Germinal center (tissue), 1 donor: ENCODE measurements around the gene DRICH1.
"Not testable (repeated sequence)": the region's sequence is repeated elsewhere in the genome, so short reads cannot be mapped to it uniquely, and the experiment has no call there.

Source experiments
- DNase-seq: peaks from one replicate; pipeline ENCODE4 v3.0.0; 2012; ENCODE audit warnings: mixed read lengths, low spot score

Gene DRICH1, protein sequence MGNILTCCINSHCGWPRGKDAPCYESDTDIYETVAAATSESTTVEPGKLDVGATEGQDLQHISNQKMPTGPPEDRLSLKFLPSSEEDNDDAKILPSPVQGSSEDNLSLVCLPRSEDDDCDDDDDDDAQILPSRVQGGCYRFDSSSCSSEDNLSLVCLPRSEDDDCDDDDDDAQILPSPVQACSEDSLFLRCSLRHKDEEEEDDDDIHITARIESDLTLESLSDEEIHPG

DNA sequence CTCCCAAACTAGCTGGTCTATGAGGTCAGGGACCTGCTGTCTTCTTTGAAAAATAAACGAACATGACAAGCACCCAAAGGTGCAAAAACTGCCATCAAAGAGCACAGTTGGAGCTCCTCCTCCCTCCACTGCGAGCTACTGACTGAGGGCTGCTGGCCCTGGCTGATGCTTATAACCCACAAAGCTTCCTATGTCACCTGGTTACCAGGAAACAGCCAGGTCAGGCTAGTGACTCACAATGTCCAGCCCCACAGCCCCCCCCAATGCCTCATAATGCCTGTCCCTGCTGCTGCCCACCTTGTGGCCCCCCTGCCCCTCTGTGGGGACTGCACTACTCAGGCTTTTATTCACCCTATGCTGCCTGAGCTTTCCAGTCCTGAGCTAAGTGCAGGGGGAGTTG lies at the start of gene DRICH1:
Gene DRICH1 (minus strand): TSS at position 144 of the 400 bp plus-strand sequence. CDS start 298 bp downstream, outside the sequence.
- DNase-seq: no peak

DNA sequence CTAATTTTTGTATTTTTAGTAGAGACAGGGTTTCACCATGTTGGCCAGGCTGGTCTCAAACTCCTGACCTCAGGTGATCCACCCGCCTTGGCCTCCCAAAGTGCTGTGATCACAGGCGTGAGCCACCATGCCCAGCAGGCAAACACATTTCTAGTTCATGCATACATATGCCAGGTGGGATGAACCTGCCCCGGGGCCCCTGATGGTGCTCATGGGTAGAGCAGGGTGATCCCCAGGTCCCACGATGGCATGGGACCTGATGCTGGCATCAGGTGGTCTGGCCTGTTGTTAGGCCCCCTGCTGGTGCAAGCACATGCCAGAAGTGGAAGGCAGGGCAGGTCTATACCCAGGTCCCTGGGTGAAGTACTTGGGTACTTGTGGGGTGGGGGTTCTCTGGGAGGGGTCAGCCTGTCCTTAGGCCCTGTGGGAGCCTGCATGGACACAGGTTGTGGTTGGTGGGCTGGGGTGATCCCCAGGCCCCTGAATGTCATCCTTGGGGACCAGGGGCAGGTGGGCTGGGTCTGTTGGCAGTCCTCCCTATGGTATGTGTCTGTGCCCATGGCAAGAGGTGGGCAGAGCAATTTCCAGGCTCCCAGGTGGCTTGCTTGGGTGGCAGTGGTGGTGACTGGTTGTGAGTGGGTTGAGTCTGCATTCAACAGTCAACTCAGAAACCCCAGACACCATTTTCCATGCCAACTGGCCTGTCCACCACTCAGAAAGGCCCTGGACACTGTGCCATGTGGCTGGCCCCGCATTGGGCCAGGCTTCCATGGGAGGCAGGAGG lies 49.1 kb upstream of the DRICH1 start:
- no peak for DNase-seq

DNA sequence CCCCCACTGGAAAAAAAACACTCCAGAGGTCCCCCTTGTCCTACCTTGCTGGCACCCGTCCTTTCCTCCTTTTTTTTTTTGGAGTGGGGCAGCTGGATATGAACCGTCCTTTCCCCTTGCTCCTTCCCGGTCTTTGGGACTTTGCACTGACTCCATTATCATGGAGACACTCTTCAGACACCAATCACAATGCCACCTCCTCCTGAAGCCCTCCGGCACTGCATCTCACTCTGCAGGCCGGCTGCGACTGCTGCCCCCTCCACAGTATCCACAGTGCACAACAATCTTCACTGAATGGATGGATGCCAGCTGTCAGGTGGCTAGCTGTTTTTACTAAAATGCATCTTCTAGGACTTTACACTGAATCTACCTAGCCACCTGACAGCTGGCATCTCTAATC lies 46.0 kb upstream of the DRICH1 start:
- no peak for DNase-seq

DNA sequence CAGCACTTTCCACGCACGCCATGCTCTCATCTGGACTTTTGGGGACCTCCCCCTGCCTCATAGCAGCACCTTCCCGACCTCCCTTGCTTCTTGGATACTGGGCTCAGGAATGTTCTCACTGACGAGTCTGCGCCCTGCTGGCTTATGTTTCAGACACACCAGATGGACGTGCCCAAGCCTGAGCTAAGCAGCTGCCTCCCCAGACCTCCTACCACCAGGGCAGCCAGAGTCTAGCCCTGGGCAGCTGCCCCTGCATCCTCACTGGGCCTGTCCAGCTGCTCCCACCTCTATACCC lies 45.5 kb upstream of the DRICH1 start:
- DNase-seq: no peak

DNA sequence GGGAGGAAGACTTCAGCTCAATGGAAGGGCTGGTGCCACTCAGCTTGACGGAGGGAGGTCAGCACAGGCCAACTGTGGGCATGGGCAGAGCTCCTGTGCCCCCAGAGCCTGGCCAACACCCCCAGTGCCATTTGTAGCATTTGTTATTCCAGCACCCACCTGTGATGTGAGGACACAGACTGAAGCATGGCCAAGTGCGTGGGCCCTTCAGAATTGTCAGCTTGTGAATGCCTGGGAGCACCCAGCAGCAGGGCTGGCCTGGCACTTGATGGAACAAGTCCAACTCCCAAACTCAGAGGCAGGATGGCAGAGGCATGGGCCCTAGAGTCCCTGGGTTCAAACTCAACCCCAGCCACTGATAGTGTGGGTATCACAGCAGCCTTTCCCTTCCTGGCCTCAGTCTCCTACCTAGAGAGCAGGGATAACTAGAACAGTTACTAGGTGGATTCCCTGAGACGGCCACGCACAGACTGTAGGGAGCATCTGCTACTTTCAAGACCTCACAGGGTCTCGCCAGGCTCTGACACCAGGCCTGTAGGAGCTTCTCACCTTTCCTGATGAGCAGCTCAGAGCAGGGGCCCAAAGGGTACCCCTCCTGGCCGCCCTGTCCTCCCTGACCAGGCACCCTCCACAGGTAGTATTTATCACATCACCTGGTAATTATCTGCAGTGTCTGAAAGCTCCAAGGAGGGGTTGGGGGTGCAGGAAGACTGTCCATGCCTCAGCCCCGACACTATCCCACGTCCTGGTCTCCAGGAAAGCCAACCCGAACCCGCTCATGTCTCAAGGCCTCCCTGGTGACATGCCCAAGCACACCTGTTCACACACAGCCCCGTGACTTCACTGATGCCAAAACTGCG lies 45.0 kb upstream of the DRICH1 start:
- DNase-seq: not testable (repeated sequence)

DNA sequence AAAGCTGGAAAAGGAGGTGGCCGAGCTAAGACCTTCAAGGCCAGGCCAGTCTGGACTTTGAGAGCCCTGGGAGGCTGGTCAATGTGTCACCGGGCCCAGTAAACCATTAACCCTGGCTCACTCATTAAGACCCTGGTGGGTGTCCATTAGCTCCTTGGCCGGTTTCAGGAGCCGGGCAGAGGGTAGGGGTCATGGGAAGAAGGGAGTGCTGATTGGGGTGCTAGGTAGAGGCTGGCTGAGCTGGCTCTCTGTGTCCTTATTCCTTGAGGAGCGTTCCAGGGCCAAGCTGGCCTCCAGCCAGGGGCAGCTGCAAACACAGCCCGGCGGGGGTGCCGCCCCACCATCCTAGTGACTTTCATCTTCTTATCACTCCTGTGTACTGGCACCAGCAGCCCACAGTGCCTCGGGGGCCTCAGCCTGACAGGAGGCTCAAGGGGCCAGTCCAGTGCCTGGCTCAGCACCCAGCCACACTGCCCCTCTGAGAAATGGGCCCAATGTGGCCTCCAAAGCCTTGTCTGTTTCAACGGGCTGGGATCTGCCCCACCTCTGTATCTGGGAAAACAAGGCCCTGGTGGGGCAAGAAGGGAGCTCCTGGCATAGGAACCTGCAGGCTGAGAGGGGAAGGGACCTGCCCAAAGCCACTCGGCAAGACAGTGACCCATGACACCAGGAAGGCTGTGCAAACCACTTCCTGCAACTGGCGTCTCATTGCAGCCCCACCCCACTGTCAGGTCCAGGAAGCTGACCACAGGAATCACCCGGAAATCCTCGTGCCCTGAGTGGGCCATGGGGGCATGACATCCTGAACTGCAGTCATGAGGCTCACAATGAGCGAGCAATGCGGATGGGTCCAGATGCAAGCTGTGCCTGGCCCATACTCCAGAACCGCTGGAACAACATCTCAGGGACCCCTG lies 43.6 kb upstream of the DRICH1 start:
- no peak for DNase-seq

DNA sequence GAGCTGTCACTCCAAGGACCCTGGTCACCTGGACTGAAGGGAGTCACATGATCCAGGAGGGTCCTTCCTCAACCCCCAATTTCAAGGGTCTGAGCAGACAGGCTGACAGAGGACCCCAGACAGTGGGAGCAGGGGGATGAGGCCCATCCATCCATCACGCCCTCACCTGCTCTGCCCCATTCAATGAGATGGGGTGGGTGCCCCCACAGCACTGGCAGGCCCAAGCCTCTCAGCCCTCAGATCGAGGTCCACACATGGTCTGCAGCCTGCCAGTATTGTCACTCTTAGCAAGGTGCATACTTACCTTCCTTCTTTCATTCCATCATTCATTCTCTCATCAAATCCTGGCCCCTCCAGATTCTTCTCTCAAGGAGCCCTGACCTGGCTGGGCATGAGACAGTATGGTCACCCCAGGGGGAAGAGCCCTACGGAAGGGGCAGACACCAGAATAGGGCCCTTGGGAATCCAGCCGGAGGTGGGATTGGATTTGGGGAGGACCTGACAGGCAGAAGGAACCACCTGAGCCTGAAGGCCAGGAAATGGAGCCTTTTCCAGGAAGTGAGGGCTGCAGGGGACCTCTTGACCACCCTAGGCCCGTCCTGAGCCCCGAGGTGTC lies 42.9 kb upstream of the DRICH1 start:
- DNase-seq: not testable (repeated sequence)

DNA sequence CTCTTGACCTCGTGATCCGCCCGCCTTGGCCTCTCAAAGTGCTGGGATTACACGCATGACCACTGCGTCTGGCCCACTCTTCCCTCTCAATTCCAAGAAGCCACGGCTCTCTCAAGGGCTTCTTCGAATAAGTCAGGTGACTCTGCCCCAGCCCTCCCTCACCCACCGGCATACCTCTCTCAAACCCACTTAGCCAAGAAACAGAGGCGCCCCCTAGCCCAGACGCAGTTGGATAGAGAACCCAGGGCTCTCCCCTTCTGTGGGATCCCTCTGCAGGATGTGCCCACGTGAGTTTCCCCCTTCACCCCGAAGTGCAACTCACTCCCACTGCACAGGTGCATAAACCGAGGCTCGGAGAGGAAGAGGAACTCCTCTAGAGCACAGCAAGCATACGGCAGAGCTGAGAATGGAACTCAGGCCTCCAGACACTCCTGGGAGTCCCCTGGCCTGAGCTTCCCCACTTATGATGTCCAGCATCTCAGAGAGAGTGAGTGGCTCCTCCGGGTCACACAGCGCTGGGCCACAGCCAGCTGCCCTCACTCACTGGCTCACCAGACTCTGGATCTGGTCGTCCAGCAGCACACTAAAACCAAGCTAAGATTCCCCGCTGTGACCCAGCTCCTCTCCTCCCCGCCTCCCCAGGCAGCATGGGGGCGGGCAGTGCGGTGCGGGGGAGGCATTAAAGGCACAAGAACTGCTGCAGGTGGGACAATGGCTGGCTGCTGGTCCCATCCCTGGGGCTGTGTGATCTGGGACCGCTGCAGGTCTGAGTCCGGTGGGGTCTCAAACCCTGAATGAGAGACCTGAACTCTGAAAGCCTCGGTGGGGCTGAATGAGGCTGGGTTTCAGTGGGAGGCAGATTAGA lies 41.9 kb upstream of the DRICH1 start:
- no peak for DNase-seq

DNA sequence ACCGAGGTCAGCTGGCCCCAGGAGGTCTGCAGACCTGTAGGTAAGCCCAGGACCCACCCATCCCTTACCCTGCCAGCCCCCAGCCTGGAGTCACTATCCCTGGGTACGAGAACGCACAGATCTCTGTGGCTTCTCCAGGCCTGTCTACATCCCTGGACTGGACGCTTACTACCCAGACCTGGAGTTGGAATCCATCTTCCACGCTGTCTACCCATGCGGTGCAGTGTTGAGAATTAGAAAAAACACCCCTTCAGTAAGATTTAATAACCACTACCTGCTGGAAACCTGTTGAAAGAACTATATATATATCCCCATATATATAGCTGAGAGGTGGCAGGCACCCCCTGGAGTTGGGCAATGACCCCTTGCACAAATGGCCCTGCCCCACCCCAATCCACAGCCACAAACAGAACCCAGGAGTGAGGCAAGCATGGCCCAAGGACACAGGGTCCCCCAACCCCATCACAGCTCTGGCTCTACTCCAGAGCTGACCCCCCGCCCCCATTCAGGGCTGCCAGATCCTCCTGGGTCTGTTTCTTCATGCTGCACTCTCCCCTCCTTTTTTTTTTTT lies 41.0 kb upstream of the DRICH1 start:
- DNase-seq: no peak

DNA sequence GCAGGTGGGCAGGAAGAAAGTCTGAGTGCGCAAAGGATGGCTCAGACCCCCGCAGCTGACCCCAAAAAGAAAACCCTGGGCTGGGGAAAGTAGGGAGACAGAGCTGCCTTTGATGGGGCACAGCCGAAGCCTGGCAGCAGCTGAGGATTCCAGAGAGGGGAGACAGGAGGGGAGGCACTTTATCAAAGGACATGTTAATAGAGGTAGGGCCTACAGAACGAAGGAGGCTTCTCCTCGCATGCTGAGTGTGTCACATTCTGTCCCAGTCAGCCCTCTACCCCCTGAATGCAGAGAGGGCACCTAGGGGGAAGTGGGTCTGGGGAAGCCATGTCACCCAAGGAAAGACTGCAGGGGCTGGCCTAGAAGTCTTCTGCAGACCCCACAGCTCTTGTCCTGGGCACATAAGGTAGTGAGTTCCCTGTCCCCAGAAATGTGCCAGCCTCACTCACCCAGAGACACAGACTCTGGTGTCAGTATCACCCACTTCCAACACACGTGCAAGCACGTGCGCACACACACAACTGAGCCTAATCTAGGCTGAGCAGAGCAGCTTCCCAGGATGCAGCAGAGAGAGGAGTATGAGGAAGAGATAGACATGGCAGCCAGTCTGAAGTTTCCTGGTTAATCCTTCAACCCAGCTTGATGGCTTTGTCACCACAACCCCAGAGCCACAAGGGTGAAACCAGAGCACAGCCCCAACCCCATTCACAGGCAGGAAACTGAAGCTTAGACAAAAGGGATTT lies 40.4 kb upstream of the DRICH1 start:
- DNase-seq: not testable (repeated sequence)

DNA sequence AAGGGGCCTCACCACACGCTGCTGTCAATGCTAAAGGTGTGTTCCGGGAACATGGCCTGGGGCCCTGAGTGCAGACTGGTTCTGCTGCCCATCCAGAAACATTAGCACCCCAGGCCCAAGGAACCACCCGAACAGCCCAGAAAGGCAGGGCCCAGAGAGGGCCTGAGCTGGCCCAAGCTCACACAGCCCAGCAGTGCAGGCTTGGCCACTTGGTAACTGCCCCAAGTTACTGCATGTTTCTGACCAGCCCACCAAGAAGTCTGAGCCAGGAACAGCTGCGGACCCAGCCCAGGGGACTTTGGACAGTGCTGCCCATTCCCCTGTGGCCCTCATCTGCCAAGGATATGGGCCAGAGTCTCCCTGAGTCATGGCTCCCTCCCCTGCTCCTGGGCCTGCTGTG lies 39.3 kb upstream of the DRICH1 start:
- DNase-seq: not testable (repeated sequence)

DNA sequence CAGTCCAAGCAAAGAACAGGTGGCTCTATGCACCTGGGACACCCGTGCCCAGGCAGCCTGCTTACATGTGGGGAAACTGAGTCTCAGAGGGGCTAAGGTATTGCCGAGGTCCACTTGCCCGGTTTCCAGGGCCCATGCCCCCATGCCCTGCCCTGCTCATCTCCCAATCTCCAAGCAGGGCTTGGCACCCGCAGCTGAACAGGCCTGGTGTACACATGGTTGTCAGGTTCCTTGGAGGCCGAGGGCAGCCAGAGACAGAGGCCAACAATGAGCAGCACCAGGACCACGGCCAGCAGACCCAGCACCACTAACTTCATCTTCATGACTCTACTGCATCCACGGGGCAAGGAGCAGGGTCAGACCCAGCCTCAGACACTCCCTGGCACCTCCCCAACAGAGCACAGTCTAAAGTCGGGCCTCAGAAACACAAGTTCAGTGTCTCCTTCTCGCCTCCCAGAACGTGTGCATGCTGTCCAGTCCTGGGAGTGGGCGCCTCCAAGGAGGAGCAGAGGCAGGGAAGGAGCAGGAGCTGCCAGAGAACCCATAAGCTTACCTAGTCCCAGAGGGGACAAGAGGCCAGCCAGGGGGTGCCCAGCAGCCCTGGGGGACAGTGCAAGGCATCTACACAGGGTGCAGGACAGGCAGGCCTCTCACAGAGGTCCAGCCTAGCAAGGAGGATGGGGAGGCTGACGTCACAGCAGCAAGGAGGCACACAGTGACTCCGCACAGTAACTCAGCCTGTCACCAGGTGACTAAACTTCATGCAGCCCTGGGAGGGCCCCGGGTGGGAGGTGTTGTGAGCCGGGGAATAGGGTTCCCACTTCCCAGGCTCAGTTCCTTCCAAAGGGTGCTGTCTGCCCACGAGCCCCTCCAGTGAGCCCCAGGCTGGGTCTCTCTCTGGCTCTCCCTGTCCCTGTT lies 38.5 kb upstream of the DRICH1 start:
- DNase-seq: no peak

DNA sequence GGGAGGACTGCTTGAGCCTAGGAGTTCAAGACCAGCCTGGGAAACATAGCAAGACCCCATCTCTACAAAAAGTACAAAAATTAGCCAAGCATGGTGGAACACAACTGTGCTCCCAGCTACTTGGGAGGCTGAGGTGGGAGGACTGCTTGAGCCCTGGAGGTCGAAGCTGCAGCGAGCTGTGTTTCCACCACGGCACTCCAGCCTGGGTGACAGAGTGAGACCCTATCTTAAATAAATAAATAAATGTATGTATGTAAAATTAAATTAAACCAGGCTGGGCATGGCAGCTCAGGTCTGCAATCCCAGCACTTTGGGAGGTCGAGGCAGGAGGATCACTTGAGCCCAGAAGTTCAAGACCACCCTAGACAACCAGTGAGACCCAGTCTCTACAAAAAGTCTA lies 28.3 kb upstream of the DRICH1 start:
- DNase-seq: not testable (repeated sequence)

DNA sequence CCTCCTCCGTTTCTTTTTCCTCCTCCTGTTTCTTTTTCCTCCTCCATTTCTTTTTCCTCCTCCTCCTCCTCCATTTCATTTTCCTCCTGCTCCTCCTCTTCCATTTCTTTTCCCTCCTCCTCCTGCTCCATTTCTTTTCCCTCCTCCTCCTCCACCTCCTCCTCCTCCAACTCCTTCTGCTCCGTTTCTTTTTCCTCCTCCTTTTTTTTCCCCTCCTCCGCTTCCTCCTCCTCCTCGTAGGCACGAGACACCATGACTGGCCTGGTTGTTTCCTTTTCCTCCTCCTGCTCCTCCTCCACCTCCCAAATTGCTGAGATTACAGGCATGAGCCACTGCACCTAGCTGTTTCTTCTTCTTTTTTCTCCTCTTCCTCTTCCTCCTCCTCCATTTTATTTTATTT lies 25.6 kb upstream of the DRICH1 start:
- no peak for DNase-seq

DNA sequence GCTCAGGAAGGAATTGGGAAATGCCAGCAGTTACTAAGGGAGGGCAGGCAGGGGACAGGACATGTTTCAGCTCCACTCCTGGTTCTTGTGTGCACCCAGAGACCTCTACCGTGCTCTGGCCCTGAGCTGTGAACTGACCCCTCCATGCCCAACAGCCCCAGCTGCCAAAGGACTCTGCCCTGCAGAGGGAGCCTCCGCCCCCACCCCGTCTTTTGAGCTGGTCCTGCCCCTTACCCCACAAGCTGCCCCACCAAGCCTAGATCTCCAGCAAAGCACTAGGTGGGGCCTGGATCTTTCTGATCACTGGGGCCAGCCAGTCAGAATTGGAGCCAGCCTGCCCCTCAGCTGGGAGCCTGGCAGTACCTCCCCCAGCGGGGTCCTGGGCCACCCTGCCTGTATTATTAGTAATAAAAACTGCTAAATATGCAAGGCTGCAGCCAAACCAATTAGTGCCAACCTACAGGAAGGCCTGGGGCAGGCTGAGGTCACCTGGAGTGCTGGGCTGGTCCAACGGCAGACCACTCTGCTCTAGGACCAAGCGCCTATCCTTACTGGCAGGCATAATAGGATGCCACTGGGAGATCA lies 23.9 kb upstream of the DRICH1 start:
- no peak for DNase-seq

DNA sequence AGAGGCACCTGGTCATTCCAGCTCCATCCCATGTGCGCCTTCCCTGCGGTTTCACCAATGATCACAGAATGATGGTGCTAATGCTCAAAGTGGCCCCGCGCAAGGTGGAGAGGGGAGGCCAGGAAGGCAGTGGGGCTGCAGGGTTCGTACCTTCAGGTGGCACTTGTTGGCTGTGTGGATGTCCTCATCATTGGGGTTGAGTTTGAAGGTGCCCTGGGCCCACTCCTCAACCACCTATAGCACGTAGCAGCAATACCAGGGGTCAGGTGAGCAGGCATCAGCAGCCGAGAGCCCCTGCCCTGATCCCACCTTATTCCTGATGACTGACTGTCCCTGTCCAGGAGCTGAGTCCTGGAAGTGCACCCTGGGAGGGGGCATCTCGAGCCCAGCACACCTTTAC lies 20.6 kb upstream of the DRICH1 start:
- no peak for DNase-seq

DNA sequence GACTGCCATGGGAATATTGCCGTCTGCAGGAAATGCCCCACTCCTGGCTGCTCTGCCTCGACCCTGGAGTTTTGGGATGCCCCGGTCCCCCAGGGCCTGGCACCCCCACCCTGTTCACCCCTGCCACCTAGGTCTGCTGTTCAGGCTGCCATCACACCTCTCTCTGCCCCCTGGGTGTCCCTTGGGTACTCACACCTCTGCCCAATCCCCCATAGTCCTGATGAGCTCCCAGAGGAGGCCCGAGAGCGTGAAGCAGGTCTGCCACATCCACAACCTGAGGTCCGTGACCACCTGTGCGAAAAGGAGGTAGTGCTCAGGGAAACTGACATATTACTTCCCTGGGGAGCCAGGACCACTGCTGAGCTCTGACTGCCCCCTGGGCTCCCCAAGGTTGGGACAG lies 20.2 kb upstream of the DRICH1 start:
- no peak for DNase-seq

DNA sequence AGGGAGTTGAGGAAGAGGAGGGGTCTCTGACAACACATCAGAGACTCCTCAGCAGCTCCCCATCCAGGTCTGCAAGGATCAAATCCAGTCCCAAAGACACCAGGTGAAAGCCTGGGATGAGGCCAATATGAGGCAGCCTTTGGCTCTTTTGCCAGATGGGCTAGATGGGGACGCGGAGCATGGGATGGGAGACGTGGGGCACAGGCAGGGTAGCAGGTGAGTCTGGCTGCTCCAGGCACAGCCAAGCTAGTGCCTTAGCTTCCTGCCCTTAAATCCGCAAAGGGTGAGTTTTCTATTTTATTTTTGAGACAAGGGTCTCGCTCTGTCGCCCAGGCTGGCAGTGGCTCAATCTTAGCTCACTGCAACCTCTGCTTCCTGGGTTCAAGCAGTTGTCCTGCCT lies 19.6 kb upstream of the DRICH1 start:
- no peak for DNase-seq
